Measurements from ENCODE around the gene POM121C.
"Not testable (repeated sequence)": the region's sequence is repeated elsewhere in the genome, so short reads cannot be mapped to it uniquely, and the experiment has no call there.

Gene POM121C

GRCh38 chr7:75374519-75375317 is 111.4 kb downstream of the POM121C start:
- DNase-seq = not testable (repeated sequence)

GRCh38 chr7:75374144-75374518 is 112.0 kb downstream of the POM121C start:
- not testable (repeated sequence) for DNase-seq

- not testable (repeated sequence) for DNase-seq
Measured at GRCh38 chr7:75367313-75367712, 118.8 kb downstream of the POM121C start.

Measured in cerebellar nuclear complex (tissue), 1 donor.